ENCODE measurements around the gene SPATA6.

SPATA6 gene

GRCh38 chr1:48251821-48252220 lies 220.2 kb downstream of the SPATA6 start:
- no peak for DNase-seq (ENCODE audit: low spot score)

GRCh38 chr1:48251323-48251722 lies 220.7 kb downstream of the SPATA6 start:
- no peak for DNase-seq (ENCODE audit: low spot score)

GRCh38 chr1:48250572-48250971 lies 221.4 kb downstream of the SPATA6 start:
- DNase-seq (ENCODE audit: low spot score): no peak

- no peak for DNase-seq (ENCODE audit: low spot score)
These were observed 222.1 kb downstream of the SPATA6 start for GRCh38 chr1:48249868-48250267.

GRCh38 chr1:48248356-48248755 lies 223.6 kb downstream of the SPATA6 start:
- no peak for DNase-seq (ENCODE audit: low spot score)

- DNase-seq (ENCODE audit: low spot score): no peak
These were observed 225.3 kb downstream of the SPATA6 start for GRCh38 chr1:48246727-48247126.
